ENCODE measurements around the gene SLC6A1. TPM values are rescaled to one million over a fixed set of nuclear protein-coding genes. Genes with fewer than 3 reads are reported as not detected.

Gene SLC6A1
- total and polyA plus RNA-seq, 4 donors = 0.87 to 4.5 (median 1.3) TPM

DNA sequence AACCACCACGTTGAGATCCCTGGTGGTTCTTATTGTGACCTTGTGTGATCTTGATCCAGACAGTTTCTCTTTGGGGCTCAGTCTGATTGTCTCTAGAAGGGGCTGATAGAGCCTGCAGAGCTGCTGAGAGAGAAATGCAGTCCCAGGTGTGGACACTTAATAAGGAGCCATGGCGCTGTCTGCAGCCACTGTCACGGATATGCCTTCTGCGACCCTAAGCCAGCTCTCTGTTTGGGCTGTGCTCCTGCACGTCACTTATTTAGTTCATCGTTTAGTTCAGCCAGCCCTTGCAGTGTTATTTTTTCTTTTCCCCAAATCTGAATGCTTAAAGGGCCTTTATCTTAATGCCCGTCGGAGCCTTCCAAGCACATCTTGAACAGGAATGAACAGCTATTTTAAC lies 12.0 kb downstream of the SLC6A1 start:
- peaks cover 0 to 19% (median 5%) of the 10 kb centered on the region in 3 donors for H3K27me3 ChIP-seq (ENCODE audit: control insufficient read depth in 3 of 3, insufficient read depth in 3 of 3, low read length in 2 of 3)
- no peaks in the 10 kb centered on the region for H3K9me3 ChIP-seq (ENCODE audit: control insufficient read depth in 4 of 4, insufficient read depth in 3 of 4, low read length in 3 of 4)
- H3K4me1 ChIP-seq (ENCODE audit: control insufficient read depth in 5 of 5, insufficient read depth in 5 of 5, low read length in 5 of 5) = no peaks in the 10 kb centered on the region
- no peak overlapping the region for H3K4me3 ChIP-seq
- WGBS, 2 donors = 67 to 83% methylated on average over 8 of the region's 8 CpGs
- H3K36me3 ChIP-seq (ENCODE audit: control insufficient read depth in 4 of 4, insufficient read depth in 4 of 4, low read length in 4 of 4) = no peaks in the 10 kb centered on the region
- ATAC-seq (ENCODE audit: insufficient read depth, low FRiP score) = no peak
- no peak for DNase-seq
- H3K27ac ChIP-seq (ENCODE audit: low read depth in 1 of 2, low read length in 1 of 2) = no peak overlapping the region
- TF ChIP-seq, protein P1, sequence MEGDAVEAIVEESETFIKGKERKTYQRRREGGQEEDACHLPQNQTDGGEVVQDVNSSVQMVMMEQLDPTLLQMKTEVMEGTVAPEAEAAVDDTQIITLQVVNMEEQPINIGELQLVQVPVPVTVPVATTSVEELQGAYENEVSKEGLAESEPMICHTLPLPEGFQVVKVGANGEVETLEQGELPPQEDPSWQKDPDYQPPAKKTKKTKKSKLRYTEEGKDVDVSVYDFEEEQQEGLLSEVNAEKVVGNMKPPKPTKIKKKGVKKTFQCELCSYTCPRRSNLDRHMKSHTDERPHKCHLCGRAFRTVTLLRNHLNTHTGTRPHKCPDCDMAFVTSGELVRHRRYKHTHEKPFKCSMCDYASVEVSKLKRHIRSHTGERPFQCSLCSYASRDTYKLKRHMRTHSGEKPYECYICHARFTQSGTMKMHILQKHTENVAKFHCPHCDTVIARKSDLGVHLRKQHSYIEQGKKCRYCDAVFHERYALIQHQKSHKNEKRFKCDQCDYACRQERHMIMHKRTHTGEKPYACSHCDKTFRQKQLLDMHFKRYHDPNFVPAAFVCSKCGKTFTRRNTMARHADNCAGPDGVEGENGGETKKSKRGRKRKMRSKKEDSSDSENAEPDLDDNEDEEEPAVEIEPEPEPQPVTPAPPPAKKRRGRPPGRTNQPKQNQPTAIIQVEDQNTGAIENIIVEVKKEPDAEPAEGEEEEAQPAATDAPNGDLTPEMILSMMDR (IDR thresholded peaks at IDR 0.05; ENCODE audit: control extremely low read depth, extremely low read depth) = no peak
- H3K9ac ChIP-seq (ENCODE audit: insufficient read depth in 1 of 2, low read length in 2 of 2) = no peak overlapping the region

DNA sequence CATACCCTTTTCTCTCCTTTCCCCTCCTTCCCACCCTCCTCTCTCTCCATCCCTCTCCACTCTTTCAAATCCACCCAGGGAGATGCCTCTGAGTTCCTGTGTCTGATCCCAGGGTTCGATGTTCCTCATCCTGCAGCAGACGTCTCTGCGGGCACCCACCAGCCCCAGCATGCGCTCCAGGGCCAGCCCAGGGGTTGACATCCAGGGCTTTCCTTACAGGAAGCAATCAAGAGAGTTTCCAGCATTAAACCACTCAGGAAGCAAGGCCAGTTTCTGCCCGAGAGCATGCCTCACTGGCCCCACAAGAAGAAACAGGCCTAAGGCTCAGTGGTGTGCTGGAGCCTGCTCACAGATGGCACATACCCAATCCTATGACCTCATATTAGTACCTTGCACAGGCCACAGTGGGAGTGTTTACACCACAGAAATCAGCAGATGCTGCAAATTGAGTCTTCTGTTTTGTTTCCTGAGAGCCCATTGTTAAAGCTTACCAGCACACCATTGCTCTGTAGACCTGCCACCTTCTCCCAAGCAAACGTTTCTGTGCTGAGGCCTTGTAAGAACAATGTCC lies 13.2 kb downstream of the SLC6A1 start:
- Histone ChIP-seq H3K27ac (ENCODE audit: low read depth in 1 of 2, low read length in 1 of 2) (no peak overlapping the region), H3K36me3 (ENCODE audit: control insufficient read depth in 4 of 4, insufficient read depth in 4 of 4, low read length in 4 of 4) (no peaks in the 10 kb centered on the region), H3K9me3 (ENCODE audit: control insufficient read depth in 4 of 4, insufficient read depth in 3 of 4, low read length in 3 of 4) (no peaks in the 10 kb centered on the region), H3K27me3 (ENCODE audit: control insufficient read depth in 3 of 3, insufficient read depth in 3 of 3, low read length in 2 of 3) (peaks cover 0 to 16% (median 5%) of the 10 kb centered on the region in 3 donors), H3K9ac (ENCODE audit: insufficient read depth in 1 of 2, low read length in 2 of 2) (no peak overlapping the region), H3K4me3 (no peak overlapping the region), H3K4me1 (ENCODE audit: control insufficient read depth in 5 of 5, insufficient read depth in 5 of 5, low read length in 5 of 5) (no peaks in the 10 kb centered on the region)
- ATAC-seq (ENCODE audit: insufficient read depth, low FRiP score) = no peak
- DNase-seq = no peak
- WGBS, 2 donors = 60 to 69% methylated on average over 6 of the region's 6 CpGs
- TF ChIP-seq, protein P1 (IDR thresholded peaks at IDR 0.05; ENCODE audit: control extremely low read depth, extremely low read depth) = no peak

DNA sequence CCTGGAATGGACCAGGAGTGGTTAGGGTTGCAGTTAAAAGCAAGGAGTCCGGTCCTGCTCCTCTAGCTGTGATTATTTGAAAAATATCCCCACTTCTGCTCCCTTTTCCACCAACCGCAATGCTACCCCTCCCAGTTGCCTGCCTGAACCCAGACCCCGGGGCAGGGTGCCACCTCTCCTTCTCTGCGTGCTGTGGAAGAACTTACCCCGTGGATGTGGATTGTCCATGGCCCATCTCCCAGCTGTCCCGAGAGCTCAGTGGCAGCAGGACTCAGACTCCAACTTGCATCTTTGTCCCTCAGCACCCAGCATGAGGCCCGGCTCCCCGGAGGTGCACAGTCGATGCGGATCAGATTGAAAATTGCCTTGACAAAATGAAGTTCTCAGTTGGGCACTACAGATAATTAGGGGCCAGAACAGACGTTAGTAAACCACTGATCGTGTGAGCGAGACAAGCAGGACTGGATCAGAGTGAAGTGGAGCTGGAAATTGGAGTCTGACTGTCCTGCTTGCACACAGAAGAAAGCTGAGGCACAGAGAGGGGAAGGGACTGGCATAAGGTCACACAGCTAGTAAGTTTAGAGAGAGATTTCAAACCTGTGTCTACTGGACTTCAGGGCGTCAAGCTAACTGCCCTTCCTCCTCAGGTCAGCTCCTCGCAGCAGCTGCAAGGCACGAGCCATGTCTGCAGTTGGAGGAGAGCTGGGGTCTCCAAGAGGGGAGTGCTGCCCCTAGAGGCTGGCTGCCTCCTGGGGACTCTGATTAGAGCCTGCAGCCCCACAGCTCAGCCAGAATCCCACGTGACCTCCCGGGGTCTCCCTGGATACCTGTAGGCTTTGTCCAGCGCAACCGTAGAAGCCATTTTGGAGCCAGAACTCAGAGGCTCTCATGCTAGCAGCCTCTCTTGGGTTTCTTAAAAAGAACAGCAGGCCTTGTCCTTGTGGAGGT lies 14.7 kb downstream of the SLC6A1 start:
- H3K9ac ChIP-seq (ENCODE audit: insufficient read depth in 1 of 2, low read length in 2 of 2) = no peak overlapping the region
- H3K27ac ChIP-seq (ENCODE audit: low read depth in 1 of 2, low read length in 1 of 2) = no peak overlapping the region
- WGBS, 2 donors = 76 to 80% methylated on average over 20 of the region's 20 CpGs
- H3K4me3 ChIP-seq = no peak overlapping the region
- DNase-seq (no peak), ATAC-seq (ENCODE audit: insufficient read depth, low FRiP score) (no peak)
- no peaks in the 10 kb centered on the region for H3K9me3 ChIP-seq (ENCODE audit: control insufficient read depth in 4 of 4, insufficient read depth in 3 of 4, low read length in 3 of 4)
- H3K36me3 ChIP-seq (ENCODE audit: control insufficient read depth in 4 of 4, insufficient read depth in 4 of 4, low read length in 4 of 4) = no peaks in the 10 kb centered on the region
- H3K4me1 ChIP-seq (ENCODE audit: control insufficient read depth in 5 of 5, insufficient read depth in 5 of 5, low read length in 5 of 5) = no peaks in the 10 kb centered on the region
- TF ChIP-seq, protein P1 (IDR thresholded peaks at IDR 0.05; ENCODE audit: control extremely low read depth, extremely low read depth) = no peak
- H3K27me3 ChIP-seq (ENCODE audit: control insufficient read depth in 3 of 3, insufficient read depth in 3 of 3, low read length in 2 of 3) = peaks cover 0 to 12% (median 2%) of the 10 kb centered on the region in 3 donors

All from lung (tissue), 12 donors.